Adrenal gland (tissue), 12 donors: ENCODE results near the gene ZDHHC4. TPM values are rescaled to one million over a fixed set of nuclear protein-coding genes. Genes with fewer than 3 reads are reported as not detected.
A peak's percentile ranks its signal among the peaks of the same experiment; 100 is the strongest.

Experiments used
- DNase-seq, 7 donors: peaks; one replicate each; pipeline ENCODE4 v3.0.0-alpha.2; 2019 to 2020
- H3K27ac ChIP-seq, 5 donors: fragments of 200-600 bp; sonication (generic) in 4 of 5; 1 replicate in 3 of 5; 2 replicates in 2 of 5; pipeline versions ENCODE4 v1.5.1 to v1.8.0; 2016 to 2020; ENCODE audit warnings: mild to moderate bottlenecking in 1 of 5
- H3K27me3 ChIP-seq: fragments of 200-600 bp; 2 replicates; pipeline ENCODE4 v1.8.0; 2021
- H3K36me3 ChIP-seq, 2 donors: fragments of 200-600 bp; replicated peaks in 1 of 2; 1 replicate in 1 of 2; 2 replicates in 1 of 2; pipeline versions ENCODE4 v1.5.1 to v1.8.0; 2018 to 2022
- H3K4me1 ChIP-seq, 2 donors: fragments of 200-600 bp; replicated peaks in 1 of 2; 1 replicate in 1 of 2; 2 replicates in 1 of 2; pipeline versions ENCODE4 v1.5.1 to v1.8.0; 2018 to 2021
- H3K4me3 ChIP-seq, 4 donors: fragments of 200-600 bp; sonication (generic) in 3 of 4; one replicate each; pipeline ENCODE4 v1.5.1; 2016 to 2018
- H3K9me3 ChIP-seq, 3 donors: fragments of 200-600 bp; sonication (generic) in 1 of 3; replicated peaks in 1 of 3; 1 replicate in 2 of 3; 2 replicates in 1 of 3; pipeline versions ENCODE4 v1.5.1 to v1.8.0; 2016 to 2021
- CTCF ChIP-seq, 6 experiments: fragments of 450-650 bp in 4 of 6; fragments of 200-600 bp in 2 of 6; sonication (generic) in 1 of 6; IDR thresholded peaks; 1 replicate in 5 of 6; 2 replicates in 1 of 6; pipeline versions ENCODE4 v1.5.1 to v1.8.0; 2016 to 2021; ENCODE audit warnings: antibody characterized with exemption in 6 of 6, mild to moderate bottlenecking in 2 of 6, moderate library complexity in 1 of 6
- POLR2A ChIP-seq, 2 donors: fragments of 450-650 bp; IDR thresholded peaks; one replicate each; pipeline ENCODE4 v1.6.1; 2017; ENCODE audit warnings: antibody characterized with exemption in 2 of 2, mild to moderate bottlenecking in 2 of 2, moderate library complexity in 1 of 2
- WGBS, 4 donors: extraction: QIAGEN DNeasy Blood & Tissue Kit in 2 of 4; methylation state at CpG; one replicate each; pipeline versions ENCODE4 v1.1.5 to v1.1.7; 2013 to 2017; 5-methylcytosine and 5-hydroxymethylcytosine counted together
- intact Hi-C, 2 donors: fragments of 100-400 bp; cut with DNase I; formaldehyde crosslinking; loops; one replicate each; pipeline versions ENCODE4 v1.14.1 to v1.15.0; 2022 to 2023
- polyA plus RNA-seq, 3 donors: library from polyadenylated mRNA; stranded (reverse); fragments of 200-250 nt in 2 of 3; fragments of 350-450 nt in 1 of 3; fragmentation: Illumina TruSeq in 1 of 3; extraction: RNeasy Lipid Tissue Mini Kit (QIAGEN cat#74804) in 1 of 3; gene quantifications; one replicate each; pipeline ENCODE4 v1.2.3, GENCODE V29; 2013 to 2014
- total RNA-seq, 9 donors: library from RNA; depleted of rRNA in 4 of 9; stranded (reverse); fragments of >200 nt in 4 of 9; fragments of 120-200 nt in 1 of 9; fragmentation: NEBNext Ultra II Directional in 1 of 9; extraction: Animal tissue kit (Norgen Biotek cat#: 25700) in 1 of 9; gene quantifications; one replicate each; pipeline versions ENCODE4 v1.1.0 to v1.2.4, GENCODE V29; 2013 to 2023
- donor health status: healthy with polysubstance abuse.
- donor health status: Bipolar disorder and iron deficiency.
- donor health status: DM: yes; HTN: yes; CAD: no.
- donor health status: DM: no; HTN: no; CAD: no.
- donor health status: DM: no; HTN: no; CAD: no.
- donor health status: DM: yes; HTN: yes; CAD: no.

The ZDHHC4 gene
- total and polyA plus RNA-seq, 12 donors, result 38.5 to 115 (median 70.4) TPM

- Histone ChIP-seq H3K9me3 (no peaks in the 10 kb centered on the region), H3K27me3 (no peaks in the 10 kb centered on the region), H3K4me3 (no peak overlapping the region), H3K27ac (no peak overlapping the region), H3K4me1 (no peaks in the 10 kb centered on the region), H3K36me3 (no peaks in the 10 kb centered on the region)
- no peak for TF ChIP-seq POLR2A (IDR thresholded peaks at IDR 0.05)
- intact Hi-C loops, result no loop called here
- 73 to 91% (median 83%) methylated on average over 7 of the region's 7 CpGs for WGBS, 4 donors
- DNase-seq, result no peak
These were observed 22.4 kb upstream of the ZDHHC4 start for GRCh38 chr7:6554848-6555247.

- H3K27ac ChIP-seq, result no peak overlapping the region
- DNase-seq, result no peak
- no peaks in the 10 kb centered on the region for H3K9me3 ChIP-seq
- intact Hi-C loops, result no loop called here
- no peaks in the 10 kb centered on the region for H3K27me3 ChIP-seq
- H3K36me3 ChIP-seq, result no peaks in the 10 kb centered on the region
- no peaks in the 10 kb centered on the region for H3K4me1 ChIP-seq
- no peak overlapping the region for H3K4me3 ChIP-seq
- TF ChIP-seq CTCF (IDR thresholded peaks at IDR 0.05) (peak in 1 of 6 experiments; percentile 4), POLR2A (IDR thresholded peaks at IDR 0.05) (no peak)
- 63 to 77% (median 70%) methylated on average over 5 to 6 of the region's 6 CpGs for WGBS, 4 donors
These were observed 21.1 kb upstream of the ZDHHC4 start for GRCh38 chr7:6556196-6556595.

DNA sequence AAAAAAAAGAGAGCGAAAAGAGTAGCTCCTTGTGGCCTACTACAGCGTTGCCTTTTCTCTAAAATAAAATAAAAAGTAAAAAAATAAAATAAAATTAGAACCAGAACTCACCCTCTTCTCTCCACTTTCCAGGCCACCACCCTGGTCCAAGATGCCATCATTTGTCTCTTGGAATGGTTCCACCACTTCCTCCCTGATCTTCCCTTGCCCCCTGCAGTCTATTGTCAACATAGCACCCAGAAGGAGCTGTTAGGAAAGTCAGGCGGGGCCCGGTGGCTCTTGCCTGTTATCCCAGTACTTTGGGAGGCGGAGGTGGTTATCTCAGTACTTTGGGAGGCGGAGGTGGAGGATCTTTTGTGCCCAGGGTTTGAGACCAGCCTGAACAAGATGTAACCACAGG is 18.4 kb upstream of the ZDHHC4 start:
- WGBS, 4 donors, result 58 to 63% (median 59%) methylated on average over 6 of the region's 6 CpGs
- intact Hi-C loops, result no loop called here
- H3K4me3 ChIP-seq, result no peak overlapping the region

DNA sequence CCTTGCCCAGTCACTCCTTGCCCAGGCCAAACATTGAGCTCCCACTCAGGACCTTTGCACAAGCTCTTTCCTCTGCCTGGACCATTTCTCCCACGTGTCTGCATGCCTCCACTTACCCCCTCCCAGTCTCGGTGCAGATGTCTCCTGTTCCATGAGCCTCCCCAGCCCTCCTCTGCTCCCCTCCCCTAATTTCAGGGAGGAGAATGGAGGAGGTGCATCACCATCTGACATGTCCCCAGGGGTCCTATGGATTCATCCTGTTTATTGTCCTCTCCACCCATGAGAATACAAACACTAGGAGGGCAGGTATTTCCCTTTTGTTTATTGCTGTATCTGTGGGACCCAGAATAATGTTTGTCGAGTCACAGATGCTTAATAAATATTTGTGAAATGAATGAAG is 17.4 kb upstream of the ZDHHC4 start:
- no peaks in the 10 kb centered on the region for H3K27me3 ChIP-seq
- H3K4me1 ChIP-seq, result no peaks in the 10 kb centered on the region
- no peak for TF ChIP-seq POLR2A (IDR thresholded peaks at IDR 0.05)
- no peak for TF ChIP-seq CTCF (IDR thresholded peaks at IDR 0.05)
- WGBS, 4 donors, result 29 to 55% (median 42%) methylated on average over 3 of the region's 3 CpGs
- intact Hi-C loops, result no loop called here
- H3K9me3 ChIP-seq, result no peaks in the 10 kb centered on the region
- H3K27ac ChIP-seq, result no peak overlapping the region
- DNase-seq, result no peak
- H3K36me3 ChIP-seq, result no peaks in the 10 kb centered on the region
- no peak overlapping the region for H3K4me3 ChIP-seq

More for the DNA sequence above, 18.4 kb upstream of the ZDHHC4 start:
- TF ChIP-seq CTCF (IDR thresholded peaks at IDR 0.05) (peak in 2 of 6 experiments; percentile 32 to 37), POLR2A (IDR thresholded peaks at IDR 0.05) (no peak)
- Histone ChIP-seq H3K4me1 (no peaks in the 10 kb centered on the region), H3K36me3 (no peaks in the 10 kb centered on the region), H3K27ac (no peak overlapping the region), H3K9me3 (no peaks in the 10 kb centered on the region), H3K27me3 (no peaks in the 10 kb centered on the region)
- peak in 4 of 7 donors; percentile 20 to 37 (median 25) for DNase-seq

DNA sequence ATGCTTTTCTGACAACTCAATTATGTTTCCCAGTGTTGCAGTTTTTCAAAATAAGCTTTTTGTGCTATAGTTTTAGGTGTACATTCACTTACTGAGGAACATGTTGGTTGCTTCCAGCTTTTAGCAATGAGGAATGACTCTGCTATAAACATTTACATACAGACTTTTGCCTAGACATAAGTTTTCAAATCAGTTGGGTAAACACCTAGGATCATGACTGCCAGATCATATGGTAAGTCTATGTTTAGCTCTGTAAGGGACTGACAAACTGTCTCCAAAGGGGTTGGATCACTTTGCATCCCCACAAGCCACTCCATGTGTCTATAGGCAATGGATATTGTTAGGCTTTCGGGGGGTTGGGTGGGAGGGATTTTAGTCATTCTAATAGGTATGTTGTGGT is 15.1 kb upstream of the ZDHHC4 start:
- no peaks in the 10 kb centered on the region for H3K36me3 ChIP-seq
- 69 to 100% (median 79%) methylated on average over 1 of the region's 1 CpG for WGBS, 4 donors
- H3K4me1 ChIP-seq, result no peaks in the 10 kb centered on the region
- intact Hi-C loops, result no loop called here
- no peak overlapping the region for H3K27ac ChIP-seq
- TF ChIP-seq CTCF (IDR thresholded peaks at IDR 0.05) (no peak), POLR2A (IDR thresholded peaks at IDR 0.05) (no peak)
- H3K27me3 ChIP-seq, result no peaks in the 10 kb centered on the region
- DNase-seq, result no peak
- H3K4me3 ChIP-seq, result no peak overlapping the region
- no peaks in the 10 kb centered on the region for H3K9me3 ChIP-seq
